ENCODE measurements around the gene CAMKMT. TPM values are rescaled to one million over a fixed set of nuclear protein-coding genes. Genes with fewer than 3 reads are reported as not detected.
A peak's percentile ranks its signal among the peaks of the same experiment; 100 is the strongest.

CAMKMT gene
- total RNA-seq, 1 donor from 2014 or later, result 11.2 TPM

DNA sequence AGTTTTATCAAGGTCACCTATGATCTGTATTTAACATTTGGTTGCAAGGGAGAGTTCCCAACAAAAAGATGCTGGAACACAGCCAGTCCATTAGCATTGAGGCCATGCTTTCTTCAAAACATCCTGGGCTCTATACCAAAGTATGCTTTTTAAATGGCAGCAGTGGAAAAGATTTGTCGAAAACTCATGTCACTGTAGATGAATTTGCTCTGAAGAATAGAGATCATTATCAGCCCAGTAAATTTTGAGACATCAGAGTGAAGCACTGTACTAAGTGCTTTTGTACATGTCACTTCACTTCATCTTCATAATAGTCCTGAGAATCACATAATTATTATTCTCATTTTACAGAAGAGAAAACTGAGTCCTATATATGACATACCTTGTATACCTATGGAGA lies 189.8 kb downstream of the CAMKMT start:
- H3K4me1 Mint-ChIP-seq (ENCODE audit: low read depth), result peaks cover 14% of the 10 kb centered on the region
- intact Hi-C loops (cut with micrococcal nuclease), result no loop called here
- no peaks in the 10 kb centered on the region for H3K36me3 Mint-ChIP-seq (ENCODE audit: low read depth)

GRCh38 chr2:44553456-44553855 lies 191.7 kb downstream of the CAMKMT start:
- Mint-ChIP-seq H3K9me3 (no peaks in the 10 kb centered on the region), H3K27ac (no peak overlapping the region), H3K27me3 (ENCODE audit: low read depth) (no peaks in the 10 kb centered on the region), H3K4me1 (ENCODE audit: low read depth) (peaks cover 11% of the 10 kb centered on the region), H3K4me3 (ENCODE audit: low read depth) (no peak overlapping the region), H3K36me3 (ENCODE audit: low read depth) (no peaks in the 10 kb centered on the region)
- intact Hi-C loops (cut with micrococcal nuclease), result no loop called here
- DNase-seq (ENCODE audit: low spot score), result no peak

More for the DNA sequence above, 189.8 kb downstream of the CAMKMT start:
- H3K27me3 Mint-ChIP-seq (ENCODE audit: low read depth), result no peaks in the 10 kb centered on the region
- no peak for DNase-seq (ENCODE audit: low spot score)
- no peaks in the 10 kb centered on the region for H3K9me3 Mint-ChIP-seq
- no peak overlapping the region for H3K4me3 Mint-ChIP-seq (ENCODE audit: low read depth)
- no peak overlapping the region for H3K27ac Mint-ChIP-seq

DNA sequence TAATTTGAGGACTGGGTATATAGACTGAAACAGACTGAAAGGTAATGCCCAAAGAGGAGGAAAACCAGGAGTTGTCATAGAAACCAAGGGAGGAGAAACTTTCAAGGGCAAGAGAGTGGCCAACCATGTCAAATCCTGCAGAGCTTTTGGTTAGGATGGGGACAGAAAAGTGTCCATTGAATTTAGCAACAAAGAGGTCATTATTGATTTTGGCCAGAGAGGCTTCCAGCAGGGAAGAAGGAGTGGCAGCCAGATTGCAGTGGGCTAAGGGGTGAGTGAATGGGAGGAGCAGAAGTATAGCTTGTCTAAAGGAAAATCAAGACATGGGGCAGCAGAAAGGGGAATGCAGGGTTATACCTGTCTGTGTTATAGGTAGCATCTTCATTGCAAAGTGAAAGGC lies 194.0 kb downstream of the CAMKMT start:
- no peaks in the 10 kb centered on the region for H3K27me3 Mint-ChIP-seq (ENCODE audit: low read depth)
- H3K4me1 Mint-ChIP-seq (ENCODE audit: low read depth), result peaks cover 3% of the 10 kb centered on the region
- no peaks in the 10 kb centered on the region for H3K9me3 Mint-ChIP-seq
- H3K4me3 Mint-ChIP-seq (ENCODE audit: low read depth), result no peak overlapping the region
- intact Hi-C loops (cut with micrococcal nuclease), result no loop called here
- no peak overlapping the region for H3K27ac Mint-ChIP-seq
- no peak for DNase-seq (ENCODE audit: low spot score)
- H3K36me3 Mint-ChIP-seq (ENCODE audit: low read depth), result no peaks in the 10 kb centered on the region

- H3K4me3 Mint-ChIP-seq (ENCODE audit: low read depth), result no peak overlapping the region
- intact Hi-C loops (cut with micrococcal nuclease), result no loop called here
- no peaks in the 10 kb centered on the region for H3K9me3 Mint-ChIP-seq
- H3K27me3 Mint-ChIP-seq (ENCODE audit: low read depth), result no peaks in the 10 kb centered on the region
- H3K4me1 Mint-ChIP-seq (ENCODE audit: low read depth), result peaks cover 8% of the 10 kb centered on the region
- no peak overlapping the region for H3K27ac Mint-ChIP-seq
- no peaks in the 10 kb centered on the region for H3K36me3 Mint-ChIP-seq (ENCODE audit: low read depth)
- DNase-seq (ENCODE audit: low spot score), result no peak
Observed at GRCh38 chr2:44559108-44559507, 197.4 kb downstream of the CAMKMT start.

- DNase-seq (ENCODE audit: low spot score), result no peak
- Mint-ChIP-seq H3K27ac (no peak overlapping the region), H3K27me3 (ENCODE audit: low read depth) (no peaks in the 10 kb centered on the region), H3K9me3 (no peaks in the 10 kb centered on the region), H3K4me1 (ENCODE audit: low read depth) (peaks cover 8% of the 10 kb centered on the region), H3K4me3 (ENCODE audit: low read depth) (no peak overlapping the region), H3K36me3 (ENCODE audit: low read depth) (no peaks in the 10 kb centered on the region)
- intact Hi-C loops (cut with micrococcal nuclease), result no loop called here
Observed at GRCh38 chr2:44560352-44560751, 198.6 kb downstream of the CAMKMT start.

DNA sequence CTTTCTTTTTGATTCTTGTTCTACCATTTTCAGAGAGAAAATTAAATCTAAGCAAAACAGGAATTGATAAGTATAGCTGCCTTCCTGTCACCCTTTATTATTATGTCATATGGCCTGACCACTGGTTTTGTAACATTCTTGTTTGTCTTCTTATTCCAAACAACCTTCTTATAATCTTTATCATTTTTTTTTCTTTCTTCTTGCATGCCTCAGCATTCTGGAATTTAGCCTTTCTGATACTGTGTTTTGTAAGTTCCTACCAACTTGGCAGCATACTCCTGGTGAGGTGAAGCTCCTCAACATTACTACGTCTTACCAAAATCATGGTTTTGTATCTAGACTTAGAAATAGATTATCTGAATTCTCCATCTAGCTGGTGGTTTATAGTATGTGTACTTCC lies 199.2 kb downstream of the CAMKMT start:
- no peak for DNase-seq (ENCODE audit: low spot score)
- no peaks in the 10 kb centered on the region for H3K27me3 Mint-ChIP-seq (ENCODE audit: low read depth)
- no peak overlapping the region for H3K4me3 Mint-ChIP-seq (ENCODE audit: low read depth)
- H3K36me3 Mint-ChIP-seq (ENCODE audit: low read depth), result no peaks in the 10 kb centered on the region
- intact Hi-C loops (cut with micrococcal nuclease), result no loop called here
- H3K27ac Mint-ChIP-seq, result no peak overlapping the region
- no peaks in the 10 kb centered on the region for H3K9me3 Mint-ChIP-seq
- H3K4me1 Mint-ChIP-seq (ENCODE audit: low read depth), result peaks cover 8% of the 10 kb centered on the region

GRCh38 chr2:44562737-44563136 lies 201.0 kb downstream of the CAMKMT start:
- intact Hi-C loops (cut with micrococcal nuclease), result no loop called here

GRCh38 chr2:44564752-44565151 lies 203.0 kb downstream of the CAMKMT start:
- Mint-ChIP-seq H3K4me3 (ENCODE audit: low read depth) (no peak overlapping the region), H3K27me3 (ENCODE audit: low read depth) (peaks cover 11% of the 10 kb centered on the region), H3K27ac (no peak overlapping the region), H3K9me3 (no peaks in the 10 kb centered on the region), H3K4me1 (ENCODE audit: low read depth) (peaks cover 11% of the 10 kb centered on the region), H3K36me3 (ENCODE audit: low read depth) (no peaks in the 10 kb centered on the region)
- intact Hi-C loops (cut with micrococcal nuclease), result no loop called here
- DNase-seq (ENCODE audit: low spot score), result no peak

More at GRCh38 chr2:44562737-44563136, 201.0 kb downstream of the CAMKMT start:
- DNase-seq (ENCODE audit: low spot score), result no peak
- Mint-ChIP-seq H3K4me3 (ENCODE audit: low read depth) (no peak overlapping the region), H3K27me3 (ENCODE audit: low read depth) (no peaks in the 10 kb centered on the region), H3K9me3 (no peaks in the 10 kb centered on the region), H3K36me3 (ENCODE audit: low read depth) (no peaks in the 10 kb centered on the region), H3K4me1 (ENCODE audit: low read depth) (peaks cover 8% of the 10 kb centered on the region), H3K27ac (no peak overlapping the region)

- Mint-ChIP-seq H3K36me3 (ENCODE audit: low read depth) (no peaks in the 10 kb centered on the region), H3K4me3 (ENCODE audit: low read depth) (no peak overlapping the region), H3K9me3 (no peaks in the 10 kb centered on the region), H3K4me1 (ENCODE audit: low read depth) (peaks cover 19% of the 10 kb centered on the region), H3K27ac (no peak overlapping the region), H3K27me3 (ENCODE audit: low read depth) (peaks cover 11% of the 10 kb centered on the region)
- no peak for DNase-seq (ENCODE audit: low spot score)
- intact Hi-C loops (cut with micrococcal nuclease), result no loop called here
Observed at GRCh38 chr2:44566059-44566458, 204.3 kb downstream of the CAMKMT start.

DNA sequence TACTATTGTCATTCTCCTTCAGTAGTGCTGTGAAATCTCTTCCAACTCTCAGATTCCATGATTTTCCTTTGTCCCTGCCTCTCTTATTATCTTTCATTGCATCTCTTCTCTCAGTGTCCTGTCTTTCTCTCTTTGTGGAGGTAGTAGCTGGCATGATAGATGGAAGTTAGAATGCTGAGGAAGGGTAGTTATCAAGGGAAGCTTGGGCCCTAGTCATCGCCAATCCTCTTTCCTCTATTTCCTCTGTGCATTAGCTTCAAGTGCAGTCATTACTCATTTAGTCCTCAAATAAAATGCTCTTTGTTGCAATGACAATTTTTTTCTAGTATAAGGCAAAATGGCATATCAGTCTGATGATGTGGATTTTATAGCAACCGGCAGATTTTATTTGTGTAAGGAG lies 207.7 kb downstream of the CAMKMT start:
- Mint-ChIP-seq H3K27me3 (ENCODE audit: low read depth) (peaks cover 11% of the 10 kb centered on the region), H3K4me1 (ENCODE audit: low read depth) (peaks cover 23% of the 10 kb centered on the region), H3K4me3 (ENCODE audit: low read depth) (no peak overlapping the region), H3K9me3 (no peaks in the 10 kb centered on the region), H3K27ac (no peak overlapping the region), H3K36me3 (ENCODE audit: low read depth) (no peaks in the 10 kb centered on the region)
- DNase-seq (ENCODE audit: low spot score), result no peak
- intact Hi-C loops (cut with micrococcal nuclease), result no loop called here

GRCh38 chr2:44570271-44570670 lies 208.5 kb downstream of the CAMKMT start:
- H3K4me3 Mint-ChIP-seq (ENCODE audit: low read depth), result no peak overlapping the region
- no peak overlapping the region for H3K27ac Mint-ChIP-seq
- no peaks in the 10 kb centered on the region for H3K36me3 Mint-ChIP-seq (ENCODE audit: low read depth)
- H3K9me3 Mint-ChIP-seq, result no peaks in the 10 kb centered on the region
- intact Hi-C loops (cut with micrococcal nuclease), result loop anchor here (10.0 kb wide), 2 partner anchors 205 to 995 kb away; partner anchors contain the start of genes CAMKMT and PREPL
- H3K4me1 Mint-ChIP-seq (ENCODE audit: low read depth), result peaks cover 23% of the 10 kb centered on the region
- peaks cover 11% of the 10 kb centered on the region for H3K27me3 Mint-ChIP-seq (ENCODE audit: low read depth)
- no peak for DNase-seq (ENCODE audit: low spot score)

- Mint-ChIP-seq H3K36me3 (ENCODE audit: low read depth) (no peaks in the 10 kb centered on the region), H3K4me1 (ENCODE audit: low read depth) (peaks cover 23% of the 10 kb centered on the region), H3K27ac (peak overlapping the region; percentile 16), H3K9me3 (no peaks in the 10 kb centered on the region), H3K27me3 (ENCODE audit: low read depth) (peaks cover 11% of the 10 kb centered on the region), H3K4me3 (ENCODE audit: low read depth) (peak overlapping the region; percentile 4)
- no peak for DNase-seq (ENCODE audit: low spot score)
- intact Hi-C loops (cut with micrococcal nuclease), result loop anchor here (10.0 kb wide), 2 partner anchors 206 to 994 kb away; partner anchors contain the start of genes CAMKMT and PREPL
Observed at GRCh38 chr2:44570777-44571176, 209.0 kb downstream of the CAMKMT start.

GRCh38 chr2:44572196-44572900 lies 210.6 kb downstream of the CAMKMT start:
- Mint-ChIP-seq H3K27me3 (ENCODE audit: low read depth) (peaks cover 11% of the 10 kb centered on the region), H3K9me3 (no peaks in the 10 kb centered on the region), H3K4me1 (ENCODE audit: low read depth) (peaks cover 25% of the 10 kb centered on the region), H3K36me3 (ENCODE audit: low read depth) (no peaks in the 10 kb centered on the region), H3K4me3 (ENCODE audit: low read depth) (no peak overlapping the region), H3K27ac (no peak overlapping the region)
- DNase-seq (ENCODE audit: low spot score), result no peak
- intact Hi-C loops (cut with micrococcal nuclease), result loop anchor here (10.0 kb wide), 2 partner anchors 208 to 992 kb away; partner anchors contain the start of genes CAMKMT and PREPL
